GM23338 (cell line): Measurements from ENCODE around the gene CST3. TPM values are rescaled to one million over a fixed set of nuclear protein-coding genes. Genes with fewer than 3 reads are reported as not detected.

Experiments
- ATAC-seq: fragments of 200-7000 bp; cut with Tn5 transposase; 3 replicates; pipeline ENCODE4 v1.9.1; 2020
- DNase-seq: peaks from one replicate; pipeline ENCODE4 v3.0.0-alpha.2; 2015; ENCODE audit warnings: low spot score
- H2AFZ ChIP-seq: fragments of 200-600 bp; sonication (generic); 2 replicates; pipeline ENCODE4 v1.8.0; 2016; ENCODE audit warnings: antibody characterized with exemption, mild to moderate bottlenecking, moderate library complexity
- H3F3A ChIP-seq: fragments of 200-600 bp; sonication (generic); replicated peaks from 2 replicates; pipeline ENCODE4 v1.8.0; 2017; ENCODE audit warnings: antibody characterized with exemption, mixed run types, low read depth
- H3K27ac ChIP-seq: fragments of 200-600 bp; sonication (generic); 2 replicates; pipeline ENCODE4 v1.6.1; 2016; ENCODE audit warnings: low read depth
- H3K27me3 ChIP-seq: fragments of 200-600 bp; sonication (generic); 2 replicates; pipeline ENCODE4 v1.8.0; 2016; ENCODE audit warnings: mild to moderate bottlenecking, mixed run types, moderate library complexity; ENCODE audit not compliant: insufficient read depth
- H3K36me3 ChIP-seq: fragments of 200-600 bp; sonication (generic); 2 replicates; pipeline ENCODE4 v1.8.0; 2016; ENCODE audit warnings: mild to moderate bottlenecking; ENCODE audit not compliant: insufficient read depth
- H3K4me1 ChIP-seq: fragments of 200-600 bp; sonication (generic); 2 replicates; pipeline ENCODE4 v1.8.0; 2016; ENCODE audit warnings: mild to moderate bottlenecking, moderate library complexity; ENCODE audit not compliant: insufficient read depth
- H3K4me2 ChIP-seq: fragments of 200-600 bp; sonication (generic); 2 replicates; pipeline ENCODE4 v1.7.1; 2017; ENCODE audit warnings: mixed run types
- H3K4me3 ChIP-seq: fragments of 200-600 bp; sonication (generic); 2 replicates; pipeline ENCODE4 v1.6.1; 2016; ENCODE audit warnings: mixed run types
- H3K79me2 ChIP-seq: fragments of 200-600 bp; sonication (generic); replicated peaks from 2 replicates; pipeline ENCODE4 v1.8.0; 2017; ENCODE audit warnings: mild to moderate bottlenecking; ENCODE audit not compliant: insufficient read depth
- H3K9me2 ChIP-seq: fragments of 200-600 bp; sonication (generic); 2 replicates; pipeline ENCODE4 v1.8.0; 2017; ENCODE audit not compliant: insufficient read depth
- H4K20me1 ChIP-seq: fragments of 200-600 bp; sonication (generic); replicated peaks from 2 replicates; pipeline ENCODE4 v1.8.0; 2017; ENCODE audit warnings: mild to moderate bottlenecking; ENCODE audit not compliant: insufficient read depth
- H3K27ac Mint-ChIP-seq: 2 replicates; pipeline ENCODE4 v1.8.0; 2020; ENCODE audit warnings: inconsistent platforms, mild to moderate bottlenecking, moderate library complexity, mixed read lengths
- H3K27me3 Mint-ChIP-seq: 3 replicates; pipeline ENCODE4 v1.8.0; 2022; ENCODE audit warnings: low read depth, mild to moderate bottlenecking, moderate library complexity, mixed read lengths, inconsistent platforms; ENCODE audit not compliant: insufficient read depth, poor library complexity
- H3K36me3 Mint-ChIP-seq: 3 replicates; pipeline ENCODE4 v1.8.0; 2021; ENCODE audit warnings: low read depth, mild to moderate bottlenecking, inconsistent platforms, moderate library complexity, mixed read lengths
- H3K4me1 Mint-ChIP-seq: 3 replicates; pipeline ENCODE4 v1.8.0; 2020; ENCODE audit warnings: mild to moderate bottlenecking, inconsistent platforms, mixed read lengths
- H3K4me3 Mint-ChIP-seq: 3 replicates; pipeline ENCODE4 v1.8.0; 2021; ENCODE audit warnings: moderate library complexity, mild to moderate bottlenecking, inconsistent platforms, mixed read lengths
- H3K9me3 Mint-ChIP-seq: 3 replicates; pipeline ENCODE4 v1.8.0; 2020; ENCODE audit warnings: moderate library complexity, mild to moderate bottlenecking, inconsistent platforms, mixed read lengths
- CREB1 ChIP-seq: fragments of 250-450 bp; sonication (Bioruptor Pico); IDR thresholded peaks from 2 replicates; pipeline ENCODE4 v1.5.0; 2020; ENCODE audit warnings: low read depth, mild to moderate bottlenecking, moderate library complexity
- CTCF ChIP-seq, 2 experiments: fragments of 200-600 bp in 1 of 2; sonication (generic) in 1 of 2; conservative IDR thresholded peaks; 2 replicates each; pipeline versions ENCODE4 v1.5.1 to v1.6.1; 2016 to 2017; ENCODE audit warnings: antibody characterized with exemption in 2 of 2, low read depth in 2 of 2, mild to moderate bottlenecking in 2 of 2, moderate library complexity in 1 of 2
- ETS1 ChIP-seq: IDR thresholded peaks from 2 replicates; pipeline ENCODE4 v1.6.1; 2016; ENCODE audit warnings: antibody characterized with exemption
- EZH2 ChIP-seq: fragments of 200-600 bp; sonication (generic); IDR thresholded peaks from one replicate; pipeline ENCODE4 v1.8.0; 2017; ENCODE audit warnings: antibody characterized with exemption, mild to moderate bottlenecking, low read depth; ENCODE audit not compliant: unreplicated experiment
- EZH2phosphoT487 ChIP-seq: fragments of 200-600 bp; sonication (generic); IDR thresholded peaks from one replicate; pipeline ENCODE4 v1.8.1; 2018; ENCODE audit warnings: antibody characterized with exemption; ENCODE audit not compliant: unreplicated experiment
- JUNB ChIP-seq: IDR thresholded peaks from one replicate; pipeline ENCODE4 v1.6.1; 2016; ENCODE audit warnings: antibody characterized with exemption; ENCODE audit not compliant: unreplicated experiment
- POLR2AphosphoS5 ChIP-seq: IDR thresholded peaks from 2 replicates; pipeline ENCODE4 v1.6.1; 2016; ENCODE audit warnings: antibody characterized with exemption, low read depth
- REST ChIP-seq: IDR thresholded peaks from one replicate; pipeline ENCODE4 v1.6.1; 2018; ENCODE audit warnings: antibody characterized with exemption; ENCODE audit not compliant: unreplicated experiment
- ZNF331 ChIP-seq: fragments of 250-450 bp; sonication (Bioruptor Pico); IDR thresholded peaks from 2 replicates; pipeline ENCODE4 v1.5.0; 2020; ENCODE audit warnings: low read depth, mild to moderate bottlenecking, moderate library complexity
- polyA plus RNA-seq: library from polyadenylated mRNA; unstranded; fragments of >200 nt; fragmentation: Nextera tagmentation; extraction: Ambion mirVana; gene quantifications from 2 replicates; pipeline ENCODE4 v1.2.1, GENCODE V29; 2016
- total RNA-seq: library from RNA; depleted of rRNA; stranded (reverse); fragments of >200 nt; shearing (Covaris generic); gene quantifications from 2 replicates; pipeline ENCODE4 v1.2.3, GENCODE V29; 2014

The CST3 gene
- total and polyA plus RNA-seq, 2 experiments from 2014 or later = 51.8 to 71.5 TPM

GRCh38 chr20:23649830-23650417 is 12.2 kb upstream of the CST3 start (continued):
- TF ChIP-seq ETS1 = no peak
- no peak for TF ChIP-seq JUNB
- no peak for TF ChIP-seq POLR2AphosphoS5
- TF ChIP-seq REST = no peak
- no peak for TF ChIP-seq EZH2
- no peak for TF ChIP-seq ZNF331 (CRISPR knock-in tag)

GRCh38 chr20:23649242-23649641 is 11.5 kb upstream of the CST3 start:
- TF ChIP-seq CREB1 (CRISPR knock-in tag) (no peak), REST (no peak), ETS1 (no peak), CTCF (conservative IDR thresholded peaks at IDR 0.05; ENCODE audit: low read depth in 2 of 2) (no peak), ZNF331 (CRISPR knock-in tag) (no peak), EZH2phosphoT487 (no peak), POLR2AphosphoS5 (no peak), JUNB (no peak), EZH2 (no peak)
- peaks cover 5% of the 10 kb centered on the region for H3K27me3 Mint-ChIP-seq
- 0 out of 3 replicates have a peak, but pooled peaks cover 2% of the 10 kb centered on the region for H3K4me1 Mint-ChIP-seq
- Histone ChIP-seq H3K27ac (no peak overlapping the region), H3K27me3 (no peaks in the 10 kb centered on the region), H3K9me2 (no peaks in the 10 kb centered on the region; the same call in 1 of the 2 replicates), H3K4me3 (no peak overlapping the region), H3F3A (no peaks in the 10 kb centered on the region), H3K36me3 (no peaks in the 10 kb centered on the region), H4K20me1 (no peaks in the 10 kb centered on the region), H3K79me2 (no peaks in the 10 kb centered on the region), H2AFZ (no peak overlapping the region), H3K4me1 (no peaks in the 10 kb centered on the region), H3K4me2 (no peak overlapping the region)
- ATAC-seq (no peak), DNase-seq (no peak)
- no peaks in the 10 kb centered on the region; the same call in 2 of the 3 replicates for H3K9me3 Mint-ChIP-seq
- no peak overlapping the region for H3K27ac Mint-ChIP-seq
- H3K4me3 Mint-ChIP-seq = no peak overlapping the region
- H3K36me3 Mint-ChIP-seq = no peaks in the 10 kb centered on the region
